Measurements from ENCODE around the gene RGPD4. TPM values are rescaled to one million over a fixed set of nuclear protein-coding genes. Genes with fewer than 3 reads are reported as not detected.

Gene RGPD4
- total and polyA plus RNA-seq, 2 of the 8 experiments (the other 6 are each of a cell fraction or from before 2014, with no cell fraction given) = not detected

DNA sequence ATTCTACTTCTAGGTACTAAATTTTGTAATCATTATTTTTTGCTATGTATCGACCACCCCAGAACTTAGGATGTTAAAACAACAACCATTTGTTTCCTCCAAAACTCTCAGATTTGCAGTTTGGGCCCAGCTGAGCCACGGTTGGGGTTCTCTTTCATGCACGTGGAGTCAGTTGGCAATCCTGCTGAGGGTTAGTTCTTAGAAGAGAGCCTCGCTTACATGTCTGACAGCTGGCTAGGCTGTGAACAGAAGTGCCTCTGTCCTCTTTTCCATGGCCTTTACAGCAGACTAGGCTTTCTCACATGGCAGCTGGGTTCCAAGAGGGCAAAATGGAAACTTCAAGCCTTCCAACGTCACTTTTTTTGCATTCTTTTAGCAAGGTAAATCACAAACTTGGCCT is 9.3 kb upstream of the RGPD4 start (continued):
- TF ChIP-seq, protein P1, sequence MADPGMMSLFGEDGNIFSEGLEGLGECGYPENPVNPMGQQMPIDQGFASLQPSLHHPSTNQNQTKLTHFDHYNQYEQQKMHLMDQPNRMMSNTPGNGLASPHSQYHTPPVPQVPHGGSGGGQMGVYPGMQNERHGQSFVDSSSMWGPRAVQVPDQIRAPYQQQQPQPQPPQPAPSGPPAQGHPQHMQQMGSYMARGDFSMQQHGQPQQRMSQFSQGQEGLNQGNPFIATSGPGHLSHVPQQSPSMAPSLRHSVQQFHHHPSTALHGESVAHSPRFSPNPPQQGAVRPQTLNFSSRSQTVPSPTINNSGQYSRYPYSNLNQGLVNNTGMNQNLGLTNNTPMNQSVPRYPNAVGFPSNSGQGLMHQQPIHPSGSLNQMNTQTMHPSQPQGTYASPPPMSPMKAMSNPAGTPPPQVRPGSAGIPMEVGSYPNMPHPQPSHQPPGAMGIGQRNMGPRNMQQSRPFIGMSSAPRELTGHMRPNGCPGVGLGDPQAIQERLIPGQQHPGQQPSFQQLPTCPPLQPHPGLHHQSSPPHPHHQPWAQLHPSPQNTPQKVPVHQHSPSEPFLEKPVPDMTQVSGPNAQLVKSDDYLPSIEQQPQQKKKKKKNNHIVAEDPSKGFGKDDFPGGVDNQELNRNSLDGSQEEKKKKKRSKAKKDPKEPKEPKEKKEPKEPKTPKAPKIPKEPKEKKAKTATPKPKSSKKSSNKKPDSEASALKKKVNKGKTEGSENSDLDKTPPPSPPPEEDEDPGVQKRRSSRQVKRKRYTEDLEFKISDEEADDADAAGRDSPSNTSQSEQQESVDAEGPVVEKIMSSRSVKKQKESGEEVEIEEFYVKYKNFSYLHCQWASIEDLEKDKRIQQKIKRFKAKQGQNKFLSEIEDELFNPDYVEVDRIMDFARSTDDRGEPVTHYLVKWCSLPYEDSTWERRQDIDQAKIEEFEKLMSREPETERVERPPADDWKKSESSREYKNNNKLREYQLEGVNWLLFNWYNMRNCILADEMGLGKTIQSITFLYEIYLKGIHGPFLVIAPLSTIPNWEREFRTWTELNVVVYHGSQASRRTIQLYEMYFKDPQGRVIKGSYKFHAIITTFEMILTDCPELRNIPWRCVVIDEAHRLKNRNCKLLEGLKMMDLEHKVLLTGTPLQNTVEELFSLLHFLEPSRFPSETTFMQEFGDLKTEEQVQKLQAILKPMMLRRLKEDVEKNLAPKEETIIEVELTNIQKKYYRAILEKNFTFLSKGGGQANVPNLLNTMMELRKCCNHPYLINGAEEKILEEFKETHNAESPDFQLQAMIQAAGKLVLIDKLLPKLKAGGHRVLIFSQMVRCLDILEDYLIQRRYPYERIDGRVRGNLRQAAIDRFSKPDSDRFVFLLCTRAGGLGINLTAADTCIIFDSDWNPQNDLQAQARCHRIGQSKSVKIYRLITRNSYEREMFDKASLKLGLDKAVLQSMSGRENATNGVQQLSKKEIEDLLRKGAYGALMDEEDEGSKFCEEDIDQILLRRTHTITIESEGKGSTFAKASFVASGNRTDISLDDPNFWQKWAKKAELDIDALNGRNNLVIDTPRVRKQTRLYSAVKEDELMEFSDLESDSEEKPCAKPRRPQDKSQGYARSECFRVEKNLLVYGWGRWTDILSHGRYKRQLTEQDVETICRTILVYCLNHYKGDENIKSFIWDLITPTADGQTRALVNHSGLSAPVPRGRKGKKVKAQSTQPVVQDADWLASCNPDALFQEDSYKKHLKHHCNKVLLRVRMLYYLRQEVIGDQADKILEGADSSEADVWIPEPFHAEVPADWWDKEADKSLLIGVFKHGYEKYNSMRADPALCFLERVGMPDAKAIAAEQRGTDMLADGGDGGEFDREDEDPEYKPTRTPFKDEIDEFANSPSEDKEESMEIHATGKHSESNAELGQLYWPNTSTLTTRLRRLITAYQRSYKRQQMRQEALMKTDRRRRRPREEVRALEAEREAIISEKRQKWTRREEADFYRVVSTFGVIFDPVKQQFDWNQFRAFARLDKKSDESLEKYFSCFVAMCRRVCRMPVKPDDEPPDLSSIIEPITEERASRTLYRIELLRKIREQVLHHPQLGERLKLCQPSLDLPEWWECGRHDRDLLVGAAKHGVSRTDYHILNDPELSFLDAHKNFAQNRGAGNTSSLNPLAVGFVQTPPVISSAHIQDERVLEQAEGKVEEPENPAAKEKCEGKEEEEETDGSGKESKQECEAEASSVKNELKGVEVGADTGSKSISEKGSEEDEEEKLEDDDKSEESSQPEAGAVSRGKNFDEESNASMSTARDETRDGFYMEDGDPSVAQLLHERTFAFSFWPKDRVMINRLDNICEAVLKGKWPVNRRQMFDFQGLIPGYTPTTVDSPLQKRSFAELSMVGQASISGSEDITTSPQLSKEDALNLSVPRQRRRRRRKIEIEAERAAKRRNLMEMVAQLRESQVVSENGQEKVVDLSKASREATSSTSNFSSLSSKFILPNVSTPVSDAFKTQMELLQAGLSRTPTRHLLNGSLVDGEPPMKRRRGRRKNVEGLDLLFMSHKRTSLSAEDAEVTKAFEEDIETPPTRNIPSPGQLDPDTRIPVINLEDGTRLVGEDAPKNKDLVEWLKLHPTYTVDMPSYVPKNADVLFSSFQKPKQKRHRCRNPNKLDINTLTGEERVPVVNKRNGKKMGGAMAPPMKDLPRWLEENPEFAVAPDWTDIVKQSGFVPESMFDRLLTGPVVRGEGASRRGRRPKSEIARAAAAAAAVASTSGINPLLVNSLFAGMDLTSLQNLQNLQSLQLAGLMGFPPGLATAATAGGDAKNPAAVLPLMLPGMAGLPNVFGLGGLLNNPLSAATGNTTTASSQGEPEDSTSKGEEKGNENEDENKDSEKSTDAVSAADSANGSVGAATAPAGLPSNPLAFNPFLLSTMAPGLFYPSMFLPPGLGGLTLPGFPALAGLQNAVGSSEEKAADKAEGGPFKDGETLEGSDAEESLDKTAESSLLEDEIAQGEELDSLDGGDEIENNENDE (IDR thresholded peaks at IDR 0.05; ENCODE audit: insufficient replicate concordance, low read length) = no peak
